HEK293T (cell line): Measurements from ENCODE around the gene CLIC5.

Experiments used
- ARNT ChIP-seq: fragments of 450-650 bp; IDR thresholded peaks from 2 replicates; pipeline ENCODE4 v1.6.1; 2017; ENCODE audit warnings: mild to moderate bottlenecking
- BHLHE40 ChIP-seq: fragments of 450-650 bp; IDR thresholded peaks from 2 replicates; pipeline ENCODE4 v1.6.1; 2016; ENCODE audit warnings: mild to moderate bottlenecking, moderate library complexity, borderline replicate concordance
- CTBP1 ChIP-seq: fragments of 450-650 bp; IDR thresholded peaks from 2 replicates; pipeline ENCODE4 v1.6.1; 2016; ENCODE audit warnings: borderline replicate concordance
- ELF4 ChIP-seq: fragments of 450-650 bp; IDR thresholded peaks from 2 replicates; pipeline ENCODE4 v1.6.1; 2017; ENCODE audit warnings: antibody characterized with exemption
- FOXA1 ChIP-seq: fragments of 450-650 bp; IDR thresholded peaks from 2 replicates; pipeline ENCODE4 v1.6.1; 2016; ENCODE audit warnings: mild to moderate bottlenecking
- FOXM1 ChIP-seq: fragments of 450-650 bp; IDR thresholded peaks from 2 replicates; pipeline ENCODE4 v1.6.1; 2017; ENCODE audit warnings: mild to moderate bottlenecking, borderline replicate concordance
- HDGF ChIP-seq: fragments of 450-650 bp; IDR thresholded peaks from 2 replicates; pipeline ENCODE4 v1.6.1; 2017; ENCODE audit warnings: antibody characterized with exemption, borderline replicate concordance
- L3MBTL2 ChIP-seq: fragments of 450-650 bp; conservative IDR thresholded peaks from 2 replicates; pipeline ENCODE4 v1.6.1; 2016; ENCODE audit warnings: mild to moderate bottlenecking
- PKNOX1 ChIP-seq: fragments of 450-650 bp; IDR thresholded peaks from 2 replicates; pipeline ENCODE4 v1.6.1; 2016
- SP1 ChIP-seq: fragments of 450-650 bp; IDR thresholded peaks from 2 replicates; pipeline ENCODE4 v1.6.1; 2017
- SUZ12 ChIP-seq: fragments of 450-650 bp; IDR thresholded peaks from 2 replicates; pipeline ENCODE4 v1.6.1; 2016; ENCODE audit warnings: mild to moderate bottlenecking
- ZNF384 ChIP-seq: fragments of 450-650 bp; IDR thresholded peaks from 2 replicates; pipeline ENCODE4 v1.6.1; 2016

- TF ChIP-seq SUZ12 (no peak), FOXM1 (no peak), FOXA1 (no peak), CTBP1 (no peak), BHLHE40 (no peak), PKNOX1 (no peak), L3MBTL2 (no peak), SP1 (no peak), HDGF (no peak), ZNF384 (no peak), ELF4 (no peak), ARNT (no peak)
Observed at GRCh38 chr6:45892196-45892595, 123.5 kb downstream of the CLIC5 start.
